Astrocyte of the cerebellum (primary cell): Measurements from ENCODE around the gene MET.

Experiments used
- DNase-seq: peaks from one replicate; pipeline ENCODE4 v3.0.0-alpha.2; 2011; ENCODE audit warnings: low read depth
- H3K4me3 ChIP-seq: 2 replicates; pipeline ENCODE4 v1.5.1; 2011; ENCODE audit warnings: mild to moderate bottlenecking, low read depth, low read length, moderate library complexity
- CTCF ChIP-seq: IDR thresholded peaks from 2 replicates; pipeline ENCODE4 v1.5.1; 2012; ENCODE audit warnings: low read length, low read depth, moderate library complexity, mild to moderate bottlenecking; ENCODE audit errors: missing control alignments
- in situ Hi-C: cut with HindIII; loops from 2 replicates; pipeline ENCODE4 v1.10.0; 2017; ENCODE audit warnings: low sequenced_read_pairs

MET gene

GRCh38 chr7:116727432-116728009, 55.5 kb downstream of the MET start:
- DNase-seq: no peak
- H3K4me3 ChIP-seq: no peak overlapping the region
- no peak for TF ChIP-seq CTCF
- in situ Hi-C loops: no loop called here

- DNase-seq: no peak
- no peak overlapping the region for H3K4me3 ChIP-seq
- in situ Hi-C loops: no loop called here
- TF ChIP-seq CTCF: no peak
Measured at GRCh38 chr7:116728413-116728812, 56.4 kb downstream of the MET start.

- no peak for DNase-seq
- no peak overlapping the region for H3K4me3 ChIP-seq
- TF ChIP-seq CTCF: no peak
- in situ Hi-C loops: no loop called here
Measured at GRCh38 chr7:116730097-116731022, 58.4 kb downstream of the MET start.

GRCh38 chr7:116731023-116731395, 59.0 kb downstream of the MET start:
- no peak for DNase-seq
- in situ Hi-C loops: no loop called here
- H3K4me3 ChIP-seq: no peak overlapping the region
- no peak for TF ChIP-seq CTCF

GRCh38 chr7:116731445-116732335, 59.7 kb downstream of the MET start:
- in situ Hi-C loops: no loop called here
- TF ChIP-seq CTCF: no peak
- DNase-seq: no peak
- no peak overlapping the region for H3K4me3 ChIP-seq
